ENCODE measurements around the gene MAGOH. TPM values are rescaled to one million over a fixed set of nuclear protein-coding genes. Genes with fewer than 3 reads are reported as not detected.

The MAGOH gene
- total and polyA plus RNA-seq, 8 donors, result 31.8 to 88.3 (median 76.8) TPM

DNA sequence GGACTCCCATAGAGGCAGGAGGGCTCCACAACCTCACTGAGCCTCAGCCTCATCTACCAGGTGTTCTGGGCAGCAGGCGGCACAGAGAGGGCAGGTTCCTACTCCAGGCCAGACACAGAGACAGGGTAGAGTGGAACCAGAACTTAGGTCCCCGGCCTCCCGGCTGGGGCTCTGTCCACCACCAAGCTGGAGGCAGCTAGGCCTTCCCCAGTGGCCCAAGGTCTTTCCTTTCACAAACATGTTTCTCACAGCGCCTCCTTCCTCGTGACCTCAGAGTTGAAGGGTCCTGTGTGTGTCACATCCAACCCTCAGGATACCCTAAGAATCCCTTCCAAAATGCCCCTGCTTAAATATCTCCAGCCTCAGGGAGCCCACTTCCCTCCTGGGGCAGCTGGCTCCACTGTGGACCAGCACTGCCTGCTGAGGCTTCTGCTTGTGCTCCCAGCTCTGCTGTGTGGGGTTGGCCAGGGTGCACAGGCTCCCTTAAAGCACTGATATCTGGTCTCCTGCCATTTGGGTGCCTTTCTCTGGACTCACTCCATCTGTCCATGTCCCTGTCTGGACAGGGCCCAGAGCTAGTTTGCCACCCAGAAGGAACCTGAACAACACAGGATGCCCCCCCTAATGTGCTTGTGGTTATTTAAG is 33.2 kb upstream of the MAGOH start:
- TF ChIP-seq, protein P1, sequence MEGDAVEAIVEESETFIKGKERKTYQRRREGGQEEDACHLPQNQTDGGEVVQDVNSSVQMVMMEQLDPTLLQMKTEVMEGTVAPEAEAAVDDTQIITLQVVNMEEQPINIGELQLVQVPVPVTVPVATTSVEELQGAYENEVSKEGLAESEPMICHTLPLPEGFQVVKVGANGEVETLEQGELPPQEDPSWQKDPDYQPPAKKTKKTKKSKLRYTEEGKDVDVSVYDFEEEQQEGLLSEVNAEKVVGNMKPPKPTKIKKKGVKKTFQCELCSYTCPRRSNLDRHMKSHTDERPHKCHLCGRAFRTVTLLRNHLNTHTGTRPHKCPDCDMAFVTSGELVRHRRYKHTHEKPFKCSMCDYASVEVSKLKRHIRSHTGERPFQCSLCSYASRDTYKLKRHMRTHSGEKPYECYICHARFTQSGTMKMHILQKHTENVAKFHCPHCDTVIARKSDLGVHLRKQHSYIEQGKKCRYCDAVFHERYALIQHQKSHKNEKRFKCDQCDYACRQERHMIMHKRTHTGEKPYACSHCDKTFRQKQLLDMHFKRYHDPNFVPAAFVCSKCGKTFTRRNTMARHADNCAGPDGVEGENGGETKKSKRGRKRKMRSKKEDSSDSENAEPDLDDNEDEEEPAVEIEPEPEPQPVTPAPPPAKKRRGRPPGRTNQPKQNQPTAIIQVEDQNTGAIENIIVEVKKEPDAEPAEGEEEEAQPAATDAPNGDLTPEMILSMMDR (IDR thresholded peaks at IDR 0.05), result no peak
- no peaks in the 10 kb centered on the region for H3K27me3 ChIP-seq
- no peaks in the 10 kb centered on the region for H3K4me1 ChIP-seq
- DNase-seq (no peak), ATAC-seq (no peak)
- peaks cover 0 to 40% of the 10 kb centered on the region in 2 donors for H3K36me3 ChIP-seq
- intact Hi-C loops (cut with DNase I), result no loop called here
- no peaks in the 10 kb centered on the region for H3K9me3 ChIP-seq
- H3K4me3 ChIP-seq, result no peak overlapping the region
- H3K27ac ChIP-seq, result no peak overlapping the region

GRCh38 chr1:53270873-53271272 is 32.6 kb upstream of the MAGOH start:
- Histone ChIP-seq H3K9me3 (no peaks in the 10 kb centered on the region), H3K4me1 (no peaks in the 10 kb centered on the region), H3K36me3 (peaks cover 0 to 41% of the 10 kb centered on the region in 2 donors), H3K27ac (no peak overlapping the region), H3K4me3 (no peak overlapping the region), H3K27me3 (no peaks in the 10 kb centered on the region)
- DNase-seq (no peak), ATAC-seq (no peak)
- TF ChIP-seq, protein P1 (IDR thresholded peaks at IDR 0.05), result no peak
- intact Hi-C loops (cut with DNase I), result no loop called here

DNA sequence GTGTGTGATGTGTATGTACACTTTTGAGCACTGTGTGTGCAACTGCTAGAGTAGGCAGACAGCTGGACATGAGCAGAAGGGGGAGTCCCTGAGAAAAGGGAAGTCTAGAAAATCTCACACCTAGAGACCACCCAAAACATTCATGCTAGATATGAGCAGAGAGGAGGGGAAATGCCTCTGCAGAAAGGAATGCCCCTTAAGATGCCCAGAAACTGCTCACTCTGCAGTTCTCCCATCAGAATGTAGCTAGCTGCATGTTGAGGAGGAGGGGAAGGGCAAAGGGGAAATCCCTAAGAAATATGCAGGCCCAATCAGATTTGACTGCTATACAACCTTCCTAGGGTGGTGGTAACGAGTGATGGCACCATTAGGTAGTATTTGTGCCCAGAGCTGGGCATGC is 31.8 kb upstream of the MAGOH start:
- intact Hi-C loops (cut with DNase I), result no loop called here
- TF ChIP-seq, protein P1 (IDR thresholded peaks at IDR 0.05), result no peak

GRCh38 chr1:53267761-53268160 is 29.4 kb upstream of the MAGOH start:
- H3K4me1 ChIP-seq, result no peaks in the 10 kb centered on the region
- H3K36me3 ChIP-seq, result peaks cover 0 to 63% of the 10 kb centered on the region in 2 donors
- intact Hi-C loops (cut with DNase I), result no loop called here
- TF ChIP-seq, protein P1 (IDR thresholded peaks at IDR 0.05), result no peak
- no peak overlapping the region for H3K4me3 ChIP-seq
- H3K9me3 ChIP-seq, result no peaks in the 10 kb centered on the region
- no peaks in the 10 kb centered on the region for H3K27me3 ChIP-seq
- H3K27ac ChIP-seq, result no peak overlapping the region
- DNase-seq, result no peak
- ATAC-seq, result no peak

More for the DNA sequence above, 31.8 kb upstream of the MAGOH start:
- H3K4me3 ChIP-seq, result no peak overlapping the region
- H3K4me1 ChIP-seq, result no peaks in the 10 kb centered on the region
- H3K27ac ChIP-seq, result no peak overlapping the region
- H3K9me3 ChIP-seq, result no peaks in the 10 kb centered on the region
- H3K36me3 ChIP-seq, result peaks cover 0 to 46% of the 10 kb centered on the region in 2 donors
- no peak for DNase-seq
- no peaks in the 10 kb centered on the region for H3K27me3 ChIP-seq
- ATAC-seq, result no peak

GRCh38 chr1:53266038-53266437 is 27.7 kb upstream of the MAGOH start:
- intact Hi-C loops (cut with DNase I), result no loop called here
- Histone ChIP-seq H3K4me3 (no peak overlapping the region), H3K27me3 (no peaks in the 10 kb centered on the region), H3K36me3 (peaks cover 0 to 68% of the 10 kb centered on the region in 2 donors), H3K4me1 (no peaks in the 10 kb centered on the region), H3K9me3 (no peaks in the 10 kb centered on the region), H3K27ac (no peak overlapping the region)
- DNase-seq (no peak), ATAC-seq (peak; percentile 35)
- TF ChIP-seq, protein P1 (IDR thresholded peaks at IDR 0.05), result no peak
